NCI-H510A treated with DMSO at 0.1 percent for 48 hours (cell line): ENCODE measurements around the gene CAPZA2.

Experiments
- DNase-seq: peaks from one replicate; lab custom pipeline; 2025; lab: John Stamatoyannopoulos, UW

Gene CAPZA2

DNA sequence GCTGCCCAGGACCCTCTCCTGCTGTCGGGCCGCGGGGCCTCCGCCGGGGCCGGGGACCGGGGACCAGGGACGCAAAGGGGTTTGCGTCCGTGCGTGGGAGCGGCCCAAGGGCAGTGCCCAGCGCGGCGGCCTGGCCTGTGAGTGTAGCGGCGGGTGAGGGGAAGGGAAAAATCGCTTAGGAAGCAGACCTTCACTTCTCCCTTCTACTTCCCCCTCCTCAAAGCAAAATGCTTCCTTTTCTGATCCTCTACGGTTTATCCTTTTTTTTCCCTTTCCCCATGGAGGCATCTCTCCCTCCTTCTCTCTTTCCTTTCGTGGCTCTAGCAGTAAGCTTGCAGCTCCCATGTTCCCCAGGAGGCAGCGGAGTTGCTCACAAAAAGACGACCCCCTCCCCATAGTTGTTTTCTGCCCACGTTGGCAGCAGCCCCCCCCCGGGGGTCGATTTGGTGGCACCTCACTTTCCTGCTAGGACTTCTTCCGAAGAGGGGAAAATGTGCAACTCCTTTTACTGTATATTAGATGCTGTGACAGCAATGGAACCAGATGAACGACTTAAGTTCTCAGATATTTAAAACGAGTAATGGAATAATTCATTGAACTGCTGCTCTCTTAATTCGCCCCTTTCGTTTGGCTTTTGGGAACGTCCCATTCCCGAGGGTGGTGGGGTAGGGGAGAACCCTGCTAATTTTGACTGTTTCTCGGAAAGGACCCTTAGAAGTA is 724 bp downstream of the CAPZA2 start:
- no peak for DNase-seq

GRCh38 chr7:116863936-116864500 is 1.6 kb downstream of the CAPZA2 start:
- DNase-seq: no peak

GRCh38 chr7:116871061-116871700 is 8.8 kb downstream of the CAPZA2 start:
- no peak for DNase-seq

- no peak for DNase-seq
These were observed 9.6 kb downstream of the CAPZA2 start for GRCh38 chr7:116872026-116872425.

GRCh38 chr7:116873619-116874018 is 11.2 kb downstream of the CAPZA2 start:
- DNase-seq: no peak

- no peak for DNase-seq
These were observed 14.5 kb downstream of the CAPZA2 start for GRCh38 chr7:116876664-116877442.

DNA sequence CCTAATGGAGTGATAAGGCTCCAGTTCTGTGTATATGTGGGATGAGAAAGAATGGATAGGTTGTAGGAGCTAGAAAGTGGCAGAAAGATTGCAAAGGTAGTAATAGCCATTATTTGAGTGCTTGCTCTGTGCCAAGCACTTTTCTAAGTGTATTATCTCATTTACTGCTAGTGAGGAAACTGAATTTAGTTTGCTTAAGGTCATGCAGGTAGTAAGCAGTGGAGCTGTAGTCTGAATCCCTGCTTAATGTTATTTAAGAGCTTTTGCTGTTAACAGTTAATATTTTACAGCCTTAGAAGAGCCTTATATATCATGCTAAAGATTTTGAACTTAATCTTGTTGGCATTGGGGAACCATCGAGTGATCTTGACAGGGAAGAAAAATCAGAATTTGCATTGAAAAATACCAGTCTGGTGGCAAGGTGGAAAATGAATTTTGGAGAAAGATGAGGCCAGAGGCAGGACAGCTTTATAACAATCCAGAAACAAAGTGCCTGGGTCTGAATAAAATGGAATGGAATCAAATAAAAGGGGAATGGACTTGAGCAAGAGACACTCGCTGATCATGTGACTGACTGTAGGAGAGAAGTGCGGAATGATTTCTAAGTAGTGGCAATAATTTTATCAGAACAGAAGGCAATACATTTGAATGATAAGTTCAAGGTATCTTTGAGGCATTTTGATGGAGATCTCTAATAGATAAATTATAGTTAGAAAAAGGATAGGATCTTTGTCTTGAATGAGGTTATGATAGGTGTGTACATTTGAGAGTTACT is 15.2 kb downstream of the CAPZA2 start:
- DNase-seq: no peak

DNA sequence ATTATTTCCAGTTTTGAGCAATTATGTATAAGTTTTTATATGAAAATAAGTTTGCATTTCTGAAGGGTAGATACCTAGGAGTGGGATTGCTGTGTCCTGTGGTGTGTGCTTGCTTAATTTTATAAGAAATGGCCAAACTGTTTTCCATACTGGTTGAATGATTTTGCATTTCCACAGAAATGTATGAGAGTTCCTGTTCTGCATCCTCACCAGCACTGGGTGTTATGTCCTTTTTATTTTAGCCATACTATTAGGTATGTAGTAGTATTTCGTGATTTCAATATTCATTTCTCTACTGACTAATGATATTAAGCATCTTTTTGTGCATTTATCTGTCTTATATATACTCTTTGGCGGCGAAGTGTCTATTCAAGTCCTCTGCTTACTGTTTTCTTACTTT is 22.3 kb downstream of the CAPZA2 start:
- DNase-seq: no peak

- DNase-seq: no peak
These were observed 23.3 kb downstream of the CAPZA2 start for GRCh38 chr7:116885724-116886123.

GRCh38 chr7:116886543-116887156 is 24.3 kb downstream of the CAPZA2 start:
- DNase-seq: no peak

DNA sequence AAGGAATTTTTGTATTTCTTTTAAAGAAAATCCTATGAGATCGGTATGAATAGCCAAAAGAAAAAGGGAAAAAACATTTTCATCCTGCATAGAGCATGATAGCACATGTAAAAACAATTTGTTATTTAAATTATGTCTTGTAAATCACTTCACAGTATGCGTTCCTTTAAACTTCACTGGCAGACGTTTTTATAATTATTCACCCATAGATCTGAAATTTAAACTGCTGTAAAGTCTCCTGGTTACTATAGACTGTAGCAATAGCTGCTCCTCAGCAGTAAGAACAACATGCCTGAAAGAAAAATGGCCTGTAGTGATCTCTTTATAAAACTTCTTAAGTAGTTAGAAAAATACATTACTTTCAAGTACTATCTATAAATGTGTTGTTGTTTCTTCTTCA is 26.5 kb downstream of the CAPZA2 start:
- no peak for DNase-seq

GRCh38 chr7:116895849-116896248 is 33.5 kb downstream of the CAPZA2 start:
- DNase-seq: no peak

DNA sequence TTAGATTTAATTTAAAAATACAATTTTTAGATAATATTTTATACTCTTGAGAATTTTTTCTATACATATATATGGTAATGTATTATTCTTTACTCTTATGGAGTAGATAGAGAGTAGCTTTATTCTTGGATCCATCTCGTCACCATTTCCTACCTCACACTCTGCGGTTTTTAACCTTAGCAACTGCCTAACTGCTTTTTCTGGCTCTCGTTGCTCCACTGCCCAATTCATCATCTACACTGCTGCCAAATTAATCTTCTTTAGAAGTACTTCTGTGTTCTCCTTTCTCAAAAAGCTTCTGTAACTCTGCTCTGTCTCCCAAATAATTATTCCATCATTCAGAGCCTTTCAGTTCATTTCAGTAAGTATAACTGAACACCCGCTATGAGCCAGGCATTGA is 35.3 kb downstream of the CAPZA2 start:
- DNase-seq: no peak

DNA sequence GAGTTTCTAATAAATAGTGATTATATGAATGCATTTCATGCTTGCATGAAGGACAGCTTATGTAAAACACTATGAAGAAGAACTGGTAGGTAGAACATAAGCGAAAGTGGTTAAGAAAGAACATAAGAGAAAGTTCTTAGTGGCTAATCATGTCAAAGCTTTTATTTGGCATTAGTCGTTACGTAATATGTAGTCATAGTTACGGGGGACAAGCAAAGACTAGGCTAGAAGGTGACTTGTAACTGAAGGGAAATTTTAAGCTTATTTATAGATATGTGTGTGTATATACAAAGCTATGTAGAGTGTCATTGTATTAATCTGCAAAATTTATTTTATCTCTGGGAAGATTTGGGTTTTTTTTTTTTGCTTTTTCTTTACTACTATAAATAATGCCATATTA is 36.9 kb downstream of the CAPZA2 start:
- no peak for DNase-seq

DNA sequence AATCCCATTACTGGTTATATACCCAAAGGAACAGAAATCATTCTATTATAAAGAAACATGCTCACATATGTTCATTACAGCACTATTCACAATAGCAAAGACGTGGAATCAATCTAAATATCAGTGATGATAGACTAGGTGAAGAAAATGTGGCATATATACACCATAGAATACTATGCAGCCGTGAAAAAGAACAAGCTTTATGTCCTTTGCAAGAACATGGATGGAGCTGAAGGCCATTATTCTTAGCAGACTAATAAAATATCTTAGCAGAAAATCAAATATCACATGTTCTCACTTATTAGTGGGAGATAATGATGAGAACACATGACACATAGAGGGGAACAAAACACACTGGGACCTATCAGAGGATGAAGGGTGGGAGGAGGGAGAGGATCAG is 38.8 kb downstream of the CAPZA2 start:
- DNase-seq: no peak

DNA sequence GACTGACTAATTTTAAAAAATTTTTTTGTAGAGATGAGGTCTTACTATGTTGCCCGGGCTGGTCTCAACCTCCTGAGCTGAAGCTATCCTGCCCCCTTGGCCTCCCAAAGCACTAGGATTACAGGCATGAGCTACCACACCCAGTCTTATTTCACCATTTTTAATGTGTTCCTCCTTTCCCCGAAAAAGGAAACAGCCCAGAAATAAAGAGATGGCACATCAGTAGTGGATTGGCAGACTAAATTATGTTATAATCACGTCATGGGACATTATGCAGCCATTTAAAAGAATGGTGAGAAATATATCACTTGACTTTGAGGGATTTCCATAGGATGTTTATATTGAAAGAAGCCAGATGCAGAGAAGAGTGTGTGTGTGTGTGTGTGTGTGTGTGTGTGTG is 40.5 kb downstream of the CAPZA2 start:
- no peak for DNase-seq

DNA sequence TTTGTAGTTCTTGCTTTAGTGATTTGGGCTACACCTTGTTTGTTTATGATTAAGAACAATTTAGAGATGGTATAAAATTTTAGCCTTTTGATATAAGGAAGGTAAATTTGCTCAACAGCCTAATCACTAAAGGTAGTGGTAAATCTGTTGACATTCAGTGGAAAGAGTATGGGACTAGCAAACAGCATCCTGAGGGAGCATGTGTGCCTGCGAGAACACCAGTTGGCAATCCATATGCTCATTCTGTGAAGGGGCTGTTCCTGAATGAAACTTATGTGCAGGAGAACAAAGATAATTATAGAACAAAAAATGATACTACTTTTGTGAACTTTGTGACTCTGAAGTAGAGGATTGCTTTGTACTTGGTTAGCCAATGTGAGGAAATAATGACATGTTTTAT is 44.0 kb downstream of the CAPZA2 start:
- no peak for DNase-seq

GRCh38 chr7:116910383-116910782 is 48.0 kb downstream of the CAPZA2 start:
- DNase-seq: no peak

DNA sequence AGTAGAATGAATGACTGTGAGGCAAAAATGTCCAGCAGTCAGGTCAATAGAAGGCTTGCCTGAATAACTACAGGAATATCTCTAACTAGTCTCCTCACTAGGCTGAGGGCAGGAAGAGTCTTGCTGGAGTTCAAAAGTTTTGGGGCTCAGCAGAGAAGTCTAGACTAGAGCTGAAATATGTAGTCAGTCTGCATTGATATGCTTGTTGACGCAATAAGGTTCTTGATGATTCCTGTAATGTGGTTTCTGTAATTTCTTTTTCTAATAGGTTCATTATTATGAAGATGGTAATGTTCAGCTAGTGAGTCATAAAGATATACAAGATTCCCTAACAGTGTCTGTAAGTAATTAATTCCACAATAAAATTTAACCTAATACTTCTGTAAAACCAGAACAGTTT is 49.4 kb downstream of the CAPZA2 start:
- no peak for DNase-seq

DNA sequence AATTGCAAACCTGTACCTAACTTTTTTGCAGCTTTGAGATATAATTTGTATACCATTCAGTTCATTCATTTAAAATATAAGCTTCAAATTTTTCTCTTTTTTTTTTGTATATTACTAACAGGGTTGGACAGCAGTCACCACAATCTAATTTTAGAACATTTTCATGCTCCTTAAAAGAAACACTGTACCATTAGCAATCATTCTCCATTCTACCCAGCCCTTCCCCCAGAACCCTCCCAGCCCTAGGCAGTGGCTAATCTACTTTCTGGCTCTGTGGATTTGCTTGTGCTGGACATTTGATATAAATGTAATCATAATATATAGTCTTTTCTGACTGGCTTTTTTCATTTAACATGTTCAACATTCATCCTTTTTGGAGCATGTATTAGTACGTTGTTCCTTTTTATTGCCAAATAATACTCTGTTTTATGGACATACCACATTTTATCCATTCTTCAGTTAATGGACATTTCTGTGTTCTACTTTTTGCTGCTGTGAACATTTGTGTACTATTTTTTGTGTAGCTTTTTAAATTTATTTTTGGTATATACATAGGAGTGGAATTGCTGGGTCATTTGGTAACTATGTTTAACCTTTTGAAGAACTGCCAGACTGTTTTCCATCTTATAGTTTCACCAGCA is 50.0 kb downstream of the CAPZA2 start:
- no peak for DNase-seq

GRCh38 chr7:116918704-116919103 is 56.3 kb downstream of the CAPZA2 start:
- DNase-seq: no peak
